Naive thymus-derived CD4-positive, alpha-beta T cell (primary cell): ENCODE data around the gene GMDS. TPM values are rescaled to one million over a fixed set of nuclear protein-coding genes. Genes with fewer than 3 reads are reported as not detected.

Experiments used
- ATAC-seq: fragments of 150-1000 bp; cut with Tn5 transposase; 2 replicates; pipeline ENCODE4 v1.10.0; 2021; ENCODE audit warnings: mild to moderate bottlenecking, moderate library complexity
- CTCF ChIA-PET: fragments of 350-600 bp; sonication (Branson Sonifier 250); formaldehyde crosslinking; loops from one replicate; lab custom pipeline; 2021; ENCODE audit warnings: antibody characterized with exemption; lab: Charles Lee
- POLR2A ChIA-PET: fragments of 350-600 bp; sonication (Branson Sonifier 250); formaldehyde crosslinking; loops from one replicate; lab custom pipeline; 2021; ENCODE audit warnings: antibody characterized with exemption, inconsistent platforms; lab: Charles Lee
- DNase-seq, 9 donors: peaks; one replicate each; pipeline versions ENCODE4 v3.0.0 to v3.0.0-alpha.2; 2020 to 2022; ENCODE audit warnings: mixed read lengths in 1 of 9
- H3K27ac ChIP-seq: one replicate; pipeline ENCODE4 v1.7.0; 2013; ENCODE audit warnings: mild to moderate bottlenecking, low read depth, low read length, moderate library complexity
- H3K27me3 ChIP-seq, 2 donors: one replicate each; pipeline ENCODE4 v1.7.0; 2013; ENCODE audit warnings: low read length in 2 of 2, mild to moderate bottlenecking in 2 of 2, moderate library complexity in 2 of 2; ENCODE audit not compliant: control insufficient read depth in 2 of 2, insufficient read depth in 2 of 2
- H3K36me3 ChIP-seq, 3 experiments: 1 replicate in 2 of 3; 2 replicates in 1 of 3; pipeline ENCODE4 v1.7.0; 2013; ENCODE audit warnings: low read length in 3 of 3, mild to moderate bottlenecking in 3 of 3, moderate library complexity in 1 of 3; ENCODE audit not compliant: insufficient read depth in 3 of 3, control insufficient read depth in 2 of 3
- H3K4me1 ChIP-seq, 2 donors: one replicate each; pipeline ENCODE4 v1.7.0; 2013; ENCODE audit warnings: low read length in 2 of 2, mild to moderate bottlenecking in 2 of 2, moderate library complexity in 1 of 2; ENCODE audit not compliant: control insufficient read depth in 2 of 2, insufficient read depth in 2 of 2
- H3K4me3 ChIP-seq: 2 replicates; pipeline ENCODE4 v1.7.0; 2013; ENCODE audit warnings: mild to moderate bottlenecking, low read length
- H3K9me3 ChIP-seq, 3 experiments: 1 replicate in 2 of 3; 2 replicates in 1 of 3; pipeline ENCODE4 v1.7.0; 2013; ENCODE audit warnings: low read length in 3 of 3; ENCODE audit not compliant: control insufficient read depth in 2 of 3
- H3K27ac Mint-ChIP-seq, 9 donors: one replicate each; pipeline ENCODE4 v1.8.0; 2020 to 2022; ENCODE audit warnings: mixed read lengths in 9 of 9, mild to moderate bottlenecking in 8 of 9, moderate library complexity in 5 of 9, inconsistent platforms in 2 of 9
- H3K27me3 Mint-ChIP-seq, 5 donors: one replicate each; pipeline ENCODE4 v1.8.0; 2021 to 2022; ENCODE audit warnings: mixed read lengths in 5 of 5, mild to moderate bottlenecking in 1 of 5
- H3K36me3 Mint-ChIP-seq, 5 donors: one replicate each; pipeline ENCODE4 v1.8.0; 2020 to 2022; ENCODE audit warnings: mixed read lengths in 5 of 5, mild to moderate bottlenecking in 3 of 5, inconsistent platforms in 1 of 5
- H3K4me1 Mint-ChIP-seq, 7 donors: one replicate each; pipeline ENCODE4 v1.8.0; 2020 to 2022; ENCODE audit warnings: mixed read lengths in 7 of 7, mild to moderate bottlenecking in 3 of 7, inconsistent platforms in 1 of 7
- H3K4me3 Mint-ChIP-seq, 10 donors: one replicate each; pipeline ENCODE4 v1.8.0; 2020 to 2022; ENCODE audit warnings: mild to moderate bottlenecking in 10 of 10, mixed read lengths in 10 of 10, moderate library complexity in 6 of 10, inconsistent platforms in 2 of 10
- H3K9me3 Mint-ChIP-seq, 11 donors: one replicate each; pipeline ENCODE4 v1.8.0; 2020 to 2022; ENCODE audit warnings: mixed read lengths in 11 of 11, mild to moderate bottlenecking in 4 of 11, inconsistent platforms in 1 of 11, moderate library complexity in 1 of 11
- intact Hi-C, 2 donors: fragments of 100-400 bp; cut with micrococcal nuclease; formaldehyde crosslinking; loops; one replicate each; pipeline ENCODE4 v1.15.1; 2023
- polyA plus RNA-seq, 2 donors: library from polyadenylated mRNA; unstranded; fragments of 300-500 nt; fragmentation: Illumina TruSeq; gene quantifications; one replicate each; pipeline ENCODE4 v1.2.3, GENCODE V29; 2021
- total RNA-seq, 6 experiments: library from RNA in 5 of 6; stranded (reverse) in 5 of 6; gene quantifications; 1 replicate in 5 of 6; 2 replicates in 1 of 6; pipeline ENCODE4 v1.2.3 and lab custom pipeline; 2021 to 2026

GMDS gene
- total and polyA plus RNA-seq, 7 experiments from 2014 or later = 12.7 to 33.9 (median 18.3) TPM

DNA sequence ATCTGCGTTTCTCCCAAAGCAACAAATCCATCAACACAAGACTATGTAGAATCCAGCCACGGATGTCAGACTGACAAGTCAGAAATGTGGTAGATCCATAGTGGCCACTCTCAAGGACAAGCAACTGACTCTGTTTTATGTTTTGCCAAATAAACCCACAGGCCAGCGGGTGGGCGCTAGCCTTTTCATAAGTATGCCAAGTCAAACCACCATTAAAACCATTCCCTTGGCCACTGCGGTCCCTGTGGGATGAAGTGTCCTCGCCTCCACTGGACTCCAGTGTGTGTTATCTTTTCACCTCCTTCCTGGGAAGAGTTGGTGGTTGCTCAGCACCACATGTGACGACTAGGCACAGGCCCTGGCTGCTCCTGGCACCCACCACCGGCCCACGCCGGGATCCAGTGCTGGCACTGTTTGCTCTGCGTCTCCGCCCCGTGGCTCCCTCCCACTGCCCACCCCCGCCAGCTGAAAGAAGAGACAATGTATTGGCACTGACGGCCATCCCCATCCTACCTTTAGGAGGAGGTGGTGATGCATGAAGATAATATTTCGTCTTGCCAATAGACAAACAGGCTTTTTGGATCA lies 532.3 kb downstream of the GMDS start:
- Histone ChIP-seq H3K4me1 (no peaks in the 10 kb centered on the region), H3K9me3 (no peaks in the 10 kb centered on the region), H3K36me3 (no peaks in the 10 kb centered on the region), H3K4me3 (no peak overlapping the region), H3K27ac (no peak overlapping the region), H3K27me3 (no peaks in the 10 kb centered on the region)
- Mint-ChIP-seq H3K9me3 (peaks cover 0 to 3% (median 0%) of the 10 kb centered on the region in 11 donors), H3K27me3 (no peaks in the 10 kb centered on the region), H3K4me1 (peaks cover 0 to 4% (median 3%) of the 10 kb centered on the region in 7 donors), H3K27ac (no peak overlapping the region), H3K4me3 (no peak overlapping the region), H3K36me3 (peaks cover 0 to 31% (median 21%) of the 10 kb centered on the region in 5 donors)
- intact Hi-C loops = no loop called here
- no peak for ATAC-seq
- CTCF ChIA-PET = no interaction called here
- no peak for DNase-seq
- POLR2A ChIA-PET = no interaction called here

DNA sequence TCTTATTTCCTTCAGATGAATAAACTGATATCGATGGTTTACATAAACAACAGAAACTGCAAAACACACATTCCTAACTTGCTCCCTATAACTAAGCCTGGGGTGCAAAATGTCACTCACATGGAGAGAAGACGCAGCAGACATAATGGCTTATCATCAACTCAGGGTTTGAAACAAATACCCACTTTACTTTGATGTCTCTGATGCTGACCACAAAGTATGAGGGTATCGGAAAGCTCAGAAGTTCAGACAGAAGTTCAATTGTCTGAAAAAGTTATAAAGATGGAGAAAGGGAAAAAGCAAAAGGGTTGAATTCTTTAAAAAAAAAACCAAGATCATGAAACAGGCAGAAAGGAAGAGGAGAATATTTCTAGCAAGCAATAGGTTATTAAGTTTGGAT lies 533.0 kb downstream of the GMDS start:
- Mint-ChIP-seq H3K9me3 (peaks cover 0 to 3% (median 0%) of the 10 kb centered on the region in 11 donors), H3K36me3 (peaks cover 0 to 28% (median 18%) of the 10 kb centered on the region in 5 donors), H3K4me1 (peaks cover 0 to 4% (median 3%) of the 10 kb centered on the region in 7 donors), H3K4me3 (no peak overlapping the region), H3K27ac (no peak overlapping the region), H3K27me3 (no peaks in the 10 kb centered on the region)
- Histone ChIP-seq H3K4me3 (no peak overlapping the region), H3K27me3 (no peaks in the 10 kb centered on the region), H3K4me1 (no peaks in the 10 kb centered on the region), H3K36me3 (no peaks in the 10 kb centered on the region), H3K9me3 (no peaks in the 10 kb centered on the region), H3K27ac (no peak overlapping the region)
- ATAC-seq (no peak), DNase-seq (no peak)
- intact Hi-C loops = no loop called here
- CTCF ChIA-PET = no interaction called here
- POLR2A ChIA-PET = no interaction called here

DNA sequence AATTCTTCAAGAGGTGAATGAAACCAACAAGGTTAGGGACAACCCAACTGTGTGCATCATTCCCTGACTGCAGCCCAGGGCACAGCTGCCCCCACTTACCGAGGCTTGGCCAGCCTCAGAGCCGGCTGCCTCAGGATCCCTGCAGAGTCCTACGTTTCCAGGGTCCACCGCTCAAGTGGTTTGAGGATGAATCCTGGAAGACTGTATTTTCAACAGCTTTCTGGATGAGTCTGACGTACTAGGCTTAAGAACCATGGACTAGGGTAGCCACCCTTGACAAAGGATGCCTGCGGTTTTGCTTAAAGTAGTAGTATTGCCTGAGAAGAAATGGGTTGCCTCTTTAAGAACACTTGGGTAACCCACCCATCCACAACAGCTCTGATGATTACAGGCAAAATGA lies 534.3 kb downstream of the GMDS start:
- POLR2A ChIA-PET = no interaction called here
- Histone ChIP-seq H3K9me3 (no peaks in the 10 kb centered on the region), H3K4me3 (no peak overlapping the region), H3K4me1 (no peaks in the 10 kb centered on the region), H3K27me3 (no peaks in the 10 kb centered on the region), H3K27ac (no peak overlapping the region), H3K36me3 (no peaks in the 10 kb centered on the region)
- H3K4me1 Mint-ChIP-seq = peaks cover 0 to 4% (median 3%) of the 10 kb centered on the region in 7 donors
- no peak for ATAC-seq
- H3K36me3 Mint-ChIP-seq = peaks cover 0 to 18% (median 7%) of the 10 kb centered on the region in 5 donors
- no peak overlapping the region for H3K4me3 Mint-ChIP-seq
- H3K27ac Mint-ChIP-seq = no peak overlapping the region
- peaks cover 0 to 3% (median 0%) of the 10 kb centered on the region in 11 donors for H3K9me3 Mint-ChIP-seq
- CTCF ChIA-PET = interaction anchor here (1.0 kb wide), 1 partner anchor 10 kb away, joined by 3 read pairs; no protein-coding TSS in a partner anchor
- DNase-seq = no peak
- intact Hi-C loops = no loop called here
- no peaks in the 10 kb centered on the region for H3K27me3 Mint-ChIP-seq

DNA sequence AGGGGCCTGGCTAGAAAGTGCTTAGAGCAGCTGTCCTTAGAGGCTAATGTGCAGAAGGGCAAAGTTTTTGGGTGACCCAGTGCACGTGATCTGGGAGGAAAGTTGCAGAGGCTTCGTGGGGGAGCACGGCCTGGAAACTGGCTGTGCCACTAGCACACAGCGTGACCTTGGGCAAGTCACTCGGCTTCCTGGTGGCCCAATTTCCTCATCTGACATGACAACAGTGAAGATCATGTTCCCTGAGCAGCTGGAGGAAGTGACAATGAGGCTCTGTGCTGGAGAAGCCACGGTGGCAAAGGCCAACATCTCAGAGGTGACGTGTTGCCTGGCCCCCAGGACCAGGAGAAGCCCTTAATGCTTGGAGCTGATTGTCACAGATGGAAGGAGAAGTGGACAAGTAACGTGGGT lies 536.2 kb downstream of the GMDS start:
- CTCF ChIA-PET = interaction anchor here (0.6 kb wide), 1 partner anchor 10 kb away, joined by 3 read pairs; no protein-coding TSS in a partner anchor
- POLR2A ChIA-PET = no interaction called here
- ATAC-seq = peak; percentile 70
- H3K27ac Mint-ChIP-seq = peak overlapping the region in 2 of 9 donors; percentile 60 to 62
- no peak overlapping the region for H3K4me3 Mint-ChIP-seq
- DNase-seq = no peak
- peaks cover 0 to 16% (median 0%) of the 10 kb centered on the region in 5 donors for H3K36me3 Mint-ChIP-seq
- H3K4me1 Mint-ChIP-seq = peaks cover 0 to 6% (median 0%) of the 10 kb centered on the region in 7 donors
- intact Hi-C loops = no loop called here
- no peak overlapping the region for H3K4me3 ChIP-seq
- H3K27ac ChIP-seq = no peak overlapping the region
- no peaks in the 10 kb centered on the region for H3K9me3 Mint-ChIP-seq
- H3K27me3 ChIP-seq = no peaks in the 10 kb centered on the region
- no peaks in the 10 kb centered on the region for H3K4me1 ChIP-seq
- H3K36me3 ChIP-seq = no peaks in the 10 kb centered on the region
- H3K9me3 ChIP-seq = no peaks in the 10 kb centered on the region
- no peaks in the 10 kb centered on the region for H3K27me3 Mint-ChIP-seq

DNA sequence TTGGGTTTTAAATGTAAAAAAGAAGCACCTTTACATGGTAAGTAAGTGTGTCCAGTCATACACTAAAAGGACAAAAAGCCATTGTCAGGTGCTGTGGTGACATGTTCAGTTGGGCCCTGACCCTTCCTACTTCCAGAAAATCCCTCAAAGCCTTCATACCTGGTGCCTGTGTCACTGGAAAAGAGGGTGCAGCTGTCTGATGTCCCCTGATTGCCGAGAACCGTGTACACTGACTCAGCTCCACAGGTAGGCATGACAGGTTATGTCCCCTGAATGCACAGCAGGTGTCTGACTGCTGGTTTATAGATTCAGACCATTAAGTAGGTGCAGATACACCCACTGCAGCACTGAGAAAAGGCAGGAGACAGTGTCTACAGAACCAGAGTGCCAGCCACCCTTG lies 536.6 kb downstream of the GMDS start:
- Mint-ChIP-seq H3K9me3 (no peaks in the 10 kb centered on the region), H3K36me3 (peaks cover 0 to 16% (median 0%) of the 10 kb centered on the region in 5 donors), H3K27ac (no peak overlapping the region), H3K4me3 (no peak overlapping the region), H3K4me1 (peaks cover 0 to 7% (median 0%) of the 10 kb centered on the region in 7 donors), H3K27me3 (no peaks in the 10 kb centered on the region)
- H3K27ac ChIP-seq = no peak overlapping the region
- no peaks in the 10 kb centered on the region for H3K4me1 ChIP-seq
- H3K4me3 ChIP-seq = no peak overlapping the region
- ChIA-PET POLR2A (no interaction called here), CTCF (no interaction called here)
- no peak for DNase-seq
- no peaks in the 10 kb centered on the region for H3K9me3 ChIP-seq
- peak; percentile 6 for ATAC-seq
- H3K36me3 ChIP-seq = no peaks in the 10 kb centered on the region
- intact Hi-C loops = no loop called here
- no peaks in the 10 kb centered on the region for H3K27me3 ChIP-seq

DNA sequence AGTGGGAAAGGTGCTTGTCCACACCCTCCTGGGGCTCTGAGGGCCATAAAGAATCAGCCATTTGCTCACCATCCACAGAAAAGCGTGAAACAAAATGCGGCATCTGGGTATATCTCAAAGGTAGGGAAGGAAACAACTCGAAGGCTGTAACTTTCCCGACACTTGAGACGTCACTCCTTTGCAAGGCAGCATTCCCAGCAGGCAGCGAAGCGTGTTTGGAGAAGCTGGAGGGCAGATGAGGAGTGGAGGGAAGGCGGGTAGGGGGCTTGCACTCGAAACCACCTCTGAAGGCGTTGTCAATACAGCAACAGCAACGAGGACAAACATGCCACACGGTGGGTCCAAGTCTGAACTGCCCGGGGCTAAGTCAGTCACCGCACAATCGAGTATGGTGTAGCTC lies 537.3 kb downstream of the GMDS start:
- H3K27ac Mint-ChIP-seq = no peak overlapping the region
- no peaks in the 10 kb centered on the region for H3K4me1 ChIP-seq
- no peaks in the 10 kb centered on the region for H3K27me3 ChIP-seq
- no peak overlapping the region for H3K4me3 ChIP-seq
- POLR2A ChIA-PET = no interaction called here
- CTCF ChIA-PET = no interaction called here
- H3K4me1 Mint-ChIP-seq = peaks cover 0 to 7% (median 0%) of the 10 kb centered on the region in 7 donors
- ATAC-seq = no peak
- no peaks in the 10 kb centered on the region for H3K36me3 ChIP-seq
- H3K27ac ChIP-seq = no peak overlapping the region
- DNase-seq = no peak
- H3K9me3 ChIP-seq = no peaks in the 10 kb centered on the region
- intact Hi-C loops = no loop called here
- peaks cover 0 to 12% (median 0%) of the 10 kb centered on the region in 5 donors for H3K36me3 Mint-ChIP-seq
- no peak overlapping the region for H3K4me3 Mint-ChIP-seq
- no peaks in the 10 kb centered on the region for H3K9me3 Mint-ChIP-seq
- no peaks in the 10 kb centered on the region for H3K27me3 Mint-ChIP-seq

DNA sequence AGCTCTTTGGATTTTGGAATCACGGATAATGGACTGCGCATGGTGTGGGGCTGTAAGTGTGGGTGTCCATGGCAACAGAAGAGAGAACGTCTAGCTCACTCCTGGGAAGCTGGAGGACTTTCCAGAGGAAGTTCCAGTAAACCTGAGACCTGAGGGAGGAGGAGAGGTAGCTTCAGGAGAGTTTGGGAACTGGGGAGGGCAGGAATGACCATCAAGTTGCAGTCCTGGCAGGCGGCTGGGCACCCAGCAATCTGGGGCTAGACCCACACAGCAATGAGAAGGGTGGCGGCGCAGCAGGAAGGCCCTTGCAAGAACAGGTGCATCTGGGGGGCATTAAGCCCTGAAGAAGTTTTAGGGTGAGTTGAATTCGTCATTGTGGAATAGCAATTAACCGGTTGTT lies 539.8 kb downstream of the GMDS start:
- Histone ChIP-seq H3K4me3 (no peak overlapping the region), H3K9me3 (no peaks in the 10 kb centered on the region), H3K27ac (no peak overlapping the region), H3K27me3 (no peaks in the 10 kb centered on the region), H3K4me1 (no peaks in the 10 kb centered on the region), H3K36me3 (no peaks in the 10 kb centered on the region)
- ChIA-PET POLR2A (no interaction called here), CTCF (no interaction called here)
- intact Hi-C loops = no loop called here
- no peak for DNase-seq
- Mint-ChIP-seq H3K9me3 (no peaks in the 10 kb centered on the region), H3K4me1 (peaks cover 0 to 3% (median 0%) of the 10 kb centered on the region in 7 donors), H3K27ac (no peak overlapping the region), H3K27me3 (no peaks in the 10 kb centered on the region), H3K4me3 (no peak overlapping the region), H3K36me3 (peaks cover 0 to 7% (median 0%) of the 10 kb centered on the region in 5 donors)
- no peak for ATAC-seq
